Loucy (cell line): ENCODE measurements around the gene CASP9.

Source experiments
- EZH2phosphoT487 ChIP-seq: fragments of 200-600 bp; IDR thresholded peaks from 2 replicates; pipeline ENCODE4 v1.6.1; 2018; ENCODE audit warnings: antibody characterized with exemption, mild to moderate bottlenecking, moderate library complexity, borderline replicate concordance
- TF ChIP-seq, protein P1 (sequence below): fragments of 200-600 bp; sonication (generic); conservative IDR thresholded peaks from 2 replicates; pipeline ENCODE4 v1.5.1; 2014; ENCODE audit warnings: mild to moderate bottlenecking, antibody characterized with exemption, low read length

DNA sequence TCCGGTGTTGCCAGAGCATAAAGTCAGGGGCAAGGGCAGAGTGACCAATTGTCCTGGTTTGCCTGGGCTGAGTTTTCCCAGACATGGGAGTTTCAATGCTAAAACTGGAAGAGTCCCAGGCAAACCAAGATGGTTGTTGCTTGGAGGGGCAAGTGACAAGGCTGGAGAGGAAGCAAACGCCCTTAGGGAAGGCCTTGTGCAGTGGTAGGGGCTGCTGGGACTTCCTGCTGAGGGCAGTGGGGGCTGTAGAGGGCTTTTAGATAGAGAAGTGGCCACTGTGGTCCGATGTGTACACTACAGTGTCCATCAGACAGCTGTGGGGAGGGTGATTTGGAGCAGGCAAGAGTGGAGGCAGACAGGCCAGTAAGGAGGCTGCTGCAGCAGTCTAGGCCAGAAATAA lies 74.4 kb downstream of the CASP9 start:
- TF ChIP-seq, protein P1, sequence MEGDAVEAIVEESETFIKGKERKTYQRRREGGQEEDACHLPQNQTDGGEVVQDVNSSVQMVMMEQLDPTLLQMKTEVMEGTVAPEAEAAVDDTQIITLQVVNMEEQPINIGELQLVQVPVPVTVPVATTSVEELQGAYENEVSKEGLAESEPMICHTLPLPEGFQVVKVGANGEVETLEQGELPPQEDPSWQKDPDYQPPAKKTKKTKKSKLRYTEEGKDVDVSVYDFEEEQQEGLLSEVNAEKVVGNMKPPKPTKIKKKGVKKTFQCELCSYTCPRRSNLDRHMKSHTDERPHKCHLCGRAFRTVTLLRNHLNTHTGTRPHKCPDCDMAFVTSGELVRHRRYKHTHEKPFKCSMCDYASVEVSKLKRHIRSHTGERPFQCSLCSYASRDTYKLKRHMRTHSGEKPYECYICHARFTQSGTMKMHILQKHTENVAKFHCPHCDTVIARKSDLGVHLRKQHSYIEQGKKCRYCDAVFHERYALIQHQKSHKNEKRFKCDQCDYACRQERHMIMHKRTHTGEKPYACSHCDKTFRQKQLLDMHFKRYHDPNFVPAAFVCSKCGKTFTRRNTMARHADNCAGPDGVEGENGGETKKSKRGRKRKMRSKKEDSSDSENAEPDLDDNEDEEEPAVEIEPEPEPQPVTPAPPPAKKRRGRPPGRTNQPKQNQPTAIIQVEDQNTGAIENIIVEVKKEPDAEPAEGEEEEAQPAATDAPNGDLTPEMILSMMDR: no peak
- TF ChIP-seq EZH2phosphoT487: no peak
